Fibroblast of the aortic adventitia (primary cell): Measurements from ENCODE around the gene TMEM163. TPM values are rescaled to one million over a fixed set of nuclear protein-coding genes. Genes with fewer than 3 reads are reported as not detected.
"Not testable (repeated sequence)": the region's sequence is repeated elsewhere in the genome, so short reads cannot be mapped to it uniquely, and the experiment has no call there.

ENCODE experiments used
- DNase-seq: peaks from one replicate; pipeline ENCODE4 v3.0.0-alpha.2; 2010; ENCODE audit warnings: low read depth
- H3K4me3 ChIP-seq: 2 replicates; pipeline ENCODE4 v1.5.1; 2011; ENCODE audit warnings: low read depth, mild to moderate bottlenecking, control low read depth, low read length, moderate library complexity
- CTCF ChIP-seq: IDR thresholded peaks from 2 replicates; pipeline ENCODE4 v1.5.1; 2011; ENCODE audit warnings: mild to moderate bottlenecking, low read length, control low read depth, inconsistent platforms; ENCODE audit not compliant: insufficient read depth
- total RNA-seq: library from RNA; depleted of rRNA; stranded (reverse); fragments of >200 nt; gene quantifications from 2 replicates; pipeline ENCODE4 v1.2.3, GENCODE V29; 2012; ENCODE audit warnings: low replicate concordance

TMEM163 gene
- total RNA-seq, 1 donor, result not detected

- no peak for DNase-seq
- no peak overlapping the region for H3K4me3 ChIP-seq
- TF ChIP-seq CTCF, result no peak
Observed at GRCh38 chr2:134725876-134726275, 7.1 kb upstream of the TMEM163 start.

GRCh38 chr2:134724341-134724740 is 5.5 kb upstream of the TMEM163 start:
- no peak overlapping the region for H3K4me3 ChIP-seq
- no peak for DNase-seq
- TF ChIP-seq CTCF, result no peak

- not testable (repeated sequence) for H3K4me3 ChIP-seq, DNase-seq
Observed at GRCh38 chr2:134723742-134724141, 4.9 kb upstream of the TMEM163 start.

- no peak for DNase-seq
- no peak overlapping the region for H3K4me3 ChIP-seq
- TF ChIP-seq CTCF, result peak; percentile 25
Observed at GRCh38 chr2:134722728-134723127, 3.9 kb upstream of the TMEM163 start.

GRCh38 chr2:134721596-134721995 is 2.8 kb upstream of the TMEM163 start:
- no peak for DNase-seq
- TF ChIP-seq CTCF, result no peak
- H3K4me3 ChIP-seq, result no peak overlapping the region

GRCh38 chr2:134718023-134718816 is 580 bp downstream of the TMEM163 start:
- H3K4me3 ChIP-seq, result peak overlapping the region; percentile 22
- no peak for TF ChIP-seq CTCF
- DNase-seq, result no peak

- no peak for DNase-seq
- H3K4me3 ChIP-seq, result no peak overlapping the region
- no peak for TF ChIP-seq CTCF
Observed at GRCh38 chr2:134717286-134718022, 1.3 kb downstream of the TMEM163 start.
